ENCODE measurements around the gene LCTL. TPM values are rescaled to one million over a fixed set of nuclear protein-coding genes. Genes with fewer than 3 reads are reported as not detected.
A peak's percentile ranks its signal among the peaks of the same experiment; 100 is the strongest.

The LCTL gene
- total RNA-seq, 2 experiments from 2014 or later = not detected

DNA sequence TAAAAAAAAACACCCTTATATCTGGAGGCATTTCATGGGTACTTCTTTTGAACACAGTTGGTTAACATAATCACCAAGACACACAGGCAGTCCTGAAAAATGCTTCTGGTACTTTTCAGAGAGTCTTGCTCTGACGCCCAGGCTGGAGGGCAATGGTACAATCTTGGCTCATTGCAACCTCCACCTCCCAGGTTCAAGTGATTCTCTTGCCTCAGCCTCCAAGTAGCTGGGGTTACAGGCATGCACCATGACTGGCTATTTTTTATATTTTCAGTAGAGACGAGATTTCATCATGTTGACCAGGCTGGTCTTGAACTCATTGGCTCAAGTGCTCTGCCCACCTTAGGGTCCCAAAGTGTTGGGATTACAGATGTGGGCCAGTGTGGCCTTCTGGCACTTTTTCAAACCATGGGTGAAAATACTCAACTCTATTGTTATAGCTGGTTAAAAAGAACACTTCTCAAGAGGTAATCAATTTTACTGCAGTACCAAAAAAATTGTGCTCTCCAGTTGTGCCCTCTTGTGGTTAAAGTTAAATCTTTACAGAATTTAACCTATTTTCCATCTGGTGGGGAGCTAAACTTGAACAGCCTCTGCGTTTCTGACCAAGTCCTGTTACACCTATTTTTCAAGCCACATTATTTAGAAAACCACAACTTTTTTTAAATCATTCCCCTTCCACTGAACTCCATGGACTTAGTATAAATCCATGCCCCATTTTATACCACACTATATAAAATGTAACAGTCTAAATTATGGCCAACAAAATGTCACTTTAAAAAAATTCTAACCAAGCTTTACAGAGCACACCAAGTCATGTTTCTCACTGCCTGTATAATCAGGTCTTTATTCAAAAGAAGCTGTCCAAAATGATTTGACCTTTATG is 67.1 kb downstream of the LCTL start:
- Histone ChIP-seq H3K36me3 (ENCODE audit: insufficient read depth, low read length) (peaks cover 99% of the 10 kb centered on the region), H3K4me3 (ENCODE audit: low read depth, low read length, poor library complexity, severe bottlenecking) (peak overlapping the region; percentile 87), H3K27ac (ENCODE audit: low read depth, low read length, poor library complexity, severe bottlenecking) (peak overlapping the region; percentile 85), H3K4me1 (ENCODE audit: insufficient read depth, low read length, poor library complexity, severe bottlenecking) (peaks cover 59% of the 10 kb centered on the region), H4K20me1 (ENCODE audit: insufficient read depth, low read length) (peaks cover 35% of the 10 kb centered on the region), H3K9me2 (ENCODE audit: insufficient read depth, low read length) (no peaks in the 10 kb centered on the region), H3K79me2 (ENCODE audit: insufficient read depth, low read depth, low read length) (peaks cover 53% of the 10 kb centered on the region), H2AFZ (ENCODE audit: low read length) (no peak overlapping the region), H3K9me3 (ENCODE audit: low read length) (no peaks in the 10 kb centered on the region), H3K4me2 (ENCODE audit: low read length) (peak overlapping the region; percentile 82)
- TF ChIP-seq, protein P1, sequence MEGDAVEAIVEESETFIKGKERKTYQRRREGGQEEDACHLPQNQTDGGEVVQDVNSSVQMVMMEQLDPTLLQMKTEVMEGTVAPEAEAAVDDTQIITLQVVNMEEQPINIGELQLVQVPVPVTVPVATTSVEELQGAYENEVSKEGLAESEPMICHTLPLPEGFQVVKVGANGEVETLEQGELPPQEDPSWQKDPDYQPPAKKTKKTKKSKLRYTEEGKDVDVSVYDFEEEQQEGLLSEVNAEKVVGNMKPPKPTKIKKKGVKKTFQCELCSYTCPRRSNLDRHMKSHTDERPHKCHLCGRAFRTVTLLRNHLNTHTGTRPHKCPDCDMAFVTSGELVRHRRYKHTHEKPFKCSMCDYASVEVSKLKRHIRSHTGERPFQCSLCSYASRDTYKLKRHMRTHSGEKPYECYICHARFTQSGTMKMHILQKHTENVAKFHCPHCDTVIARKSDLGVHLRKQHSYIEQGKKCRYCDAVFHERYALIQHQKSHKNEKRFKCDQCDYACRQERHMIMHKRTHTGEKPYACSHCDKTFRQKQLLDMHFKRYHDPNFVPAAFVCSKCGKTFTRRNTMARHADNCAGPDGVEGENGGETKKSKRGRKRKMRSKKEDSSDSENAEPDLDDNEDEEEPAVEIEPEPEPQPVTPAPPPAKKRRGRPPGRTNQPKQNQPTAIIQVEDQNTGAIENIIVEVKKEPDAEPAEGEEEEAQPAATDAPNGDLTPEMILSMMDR (conservative IDR thresholded peaks at IDR 0.05; ENCODE audit: low read length) = peak; percentile 78
- TF ChIP-seq EZH2phosphoT487 (IDR thresholded peaks at IDR 0.05; ENCODE audit: borderline replicate concordance, low read depth, low read length) = no peak
- ChIA-PET CTCF (ENCODE audit: unreplicated experiment) (interaction anchor here (1.0 kb wide), 1 partner anchor 111 kb away, joined by 3 read pairs; no protein-coding TSS in a partner anchor), POLR2A (interaction anchor here (0.6 to 1.1 kb wide), 3 partner anchors 111 to 205 kb away, joined by 3 to 7 read pairs (median 3); no protein-coding TSS in a partner anchor)
- intact Hi-C loops (cut with micrococcal nuclease; ENCODE audit: unreplicated experiment) = loop anchor here (2.0 to 5.0 kb wide), 3 partner anchors 126 to 204 kb away; partner anchors contain the start of gene TIPIN
- BruUV-seq (replicated peaks) = no TSS peak
- peak; percentile 60 for DNase-seq (ENCODE audit: low spot score)

Small RNA genes within 50 kb of the gene (small RNA-seq; reads per million reads assigned to genes)
- not detected for gene RF01159
- not detected for gene SNORD16
- gene SNORD18A = not detected
- not detected for gene SNORD18B
- not detected for gene SNORD18C

Other genes with a start within 250 kb of the LCTL start
- 26.0 and 28.6 TPM in 2 replicates for gene TIPIN, start 209.3 kb downstream of the LCTL start, total RNA-seq (2014; rRNA removed; shearing (Covaris generic))
- gene TIPIN, start 209.3 kb downstream of the LCTL start, total RNA-seq (2022) = 34.9 and 38.1 TPM in 2 replicates
- 37.2 and 43.9 TPM in 2 replicates for gene MAP2K1, start 179.1 kb downstream of the LCTL start, total RNA-seq (2014; rRNA removed; shearing (Covaris generic))
- 82.6 and 95.8 TPM in 2 replicates for gene MAP2K1, start 179.1 kb downstream of the LCTL start, total RNA-seq (2022)
- 30.7 and 32.6 TPM in 2 replicates for gene SNAPC5, start 68.2 kb downstream of the LCTL start, total RNA-seq (2014; rRNA removed; shearing (Covaris generic))
- gene SNAPC5, start 68.2 kb downstream of the LCTL start, total RNA-seq (2022) = 25.7 and 26.5 TPM in 2 replicates
- gene RPL4, start 61.1 kb downstream of the LCTL start, total RNA-seq (2014; rRNA removed; shearing (Covaris generic)) = 5,185 and 5,381 TPM in 2 replicates
- 4,316 and 4,489 TPM in 2 replicates for gene RPL4, start 61.1 kb downstream of the LCTL start, total RNA-seq (2022)
- 36.9 and 37.4 TPM in 2 replicates for gene ZWILCH, start 60.7 kb downstream of the LCTL start, total RNA-seq (2014; rRNA removed; shearing (Covaris generic))
- 49.0 and 50.2 TPM in 2 replicates for gene ZWILCH, start 60.7 kb downstream of the LCTL start, total RNA-seq (2022)
- gene SMAD6, start 136.2 kb upstream of the LCTL start, total RNA-seq (2014; rRNA removed; shearing (Covaris generic)) = 15.3 and 16.1 TPM in 2 replicates
- gene SMAD6, start 136.2 kb upstream of the LCTL start, total RNA-seq (2022) = 11.8 and 14.6 TPM in 2 replicates

Data from OCI-LY7 (cell line).